ENCODE measurements around the gene ATG4C. TPM values are rescaled to one million over a fixed set of nuclear protein-coding genes. Genes with fewer than 3 reads are reported as not detected.
A peak's percentile ranks its signal among the peaks of the same experiment; 100 is the strongest.
"Not testable (repeated sequence)": the region's sequence is repeated elsewhere in the genome, so short reads cannot be mapped to it uniquely, and the experiment has no call there.

ATG4C gene
- total RNA-seq, 4 donors from 2014 or later = 0.85 to 32.2 (median 11.7) TPM

DNA sequence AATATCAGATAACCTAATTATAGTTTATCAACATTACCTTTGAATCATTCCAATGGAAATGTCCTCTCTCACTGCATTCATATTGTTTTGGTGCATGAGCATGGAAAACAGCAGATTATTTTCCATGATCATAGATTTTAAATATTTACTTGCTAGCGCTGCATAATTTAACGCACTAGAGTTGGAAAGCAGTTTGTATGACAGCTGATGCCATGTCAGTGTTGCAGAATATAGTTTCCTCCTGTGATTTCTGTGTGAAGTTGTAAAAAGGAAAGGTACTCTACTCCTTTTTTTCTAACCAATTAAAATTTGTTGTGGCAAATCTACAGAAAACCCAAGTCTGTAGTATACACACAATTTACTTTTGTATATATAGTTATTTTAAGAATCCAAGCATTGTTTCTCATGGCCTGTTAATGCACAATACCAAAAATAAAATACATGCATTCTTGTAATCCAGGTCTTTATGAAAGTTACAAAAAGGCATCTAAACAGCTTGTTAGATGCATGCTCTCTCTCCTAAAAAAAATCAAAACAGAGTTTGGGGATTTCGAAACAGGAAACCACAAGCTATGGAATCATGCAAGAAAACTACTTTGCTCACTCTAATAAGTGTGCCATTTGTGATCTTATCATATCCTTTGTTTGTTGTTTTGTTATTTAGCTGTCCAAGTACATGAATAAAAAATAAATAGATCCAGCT, 1.9 kb upstream of the ATG4C start:
- TF ChIP-seq, protein P1, sequence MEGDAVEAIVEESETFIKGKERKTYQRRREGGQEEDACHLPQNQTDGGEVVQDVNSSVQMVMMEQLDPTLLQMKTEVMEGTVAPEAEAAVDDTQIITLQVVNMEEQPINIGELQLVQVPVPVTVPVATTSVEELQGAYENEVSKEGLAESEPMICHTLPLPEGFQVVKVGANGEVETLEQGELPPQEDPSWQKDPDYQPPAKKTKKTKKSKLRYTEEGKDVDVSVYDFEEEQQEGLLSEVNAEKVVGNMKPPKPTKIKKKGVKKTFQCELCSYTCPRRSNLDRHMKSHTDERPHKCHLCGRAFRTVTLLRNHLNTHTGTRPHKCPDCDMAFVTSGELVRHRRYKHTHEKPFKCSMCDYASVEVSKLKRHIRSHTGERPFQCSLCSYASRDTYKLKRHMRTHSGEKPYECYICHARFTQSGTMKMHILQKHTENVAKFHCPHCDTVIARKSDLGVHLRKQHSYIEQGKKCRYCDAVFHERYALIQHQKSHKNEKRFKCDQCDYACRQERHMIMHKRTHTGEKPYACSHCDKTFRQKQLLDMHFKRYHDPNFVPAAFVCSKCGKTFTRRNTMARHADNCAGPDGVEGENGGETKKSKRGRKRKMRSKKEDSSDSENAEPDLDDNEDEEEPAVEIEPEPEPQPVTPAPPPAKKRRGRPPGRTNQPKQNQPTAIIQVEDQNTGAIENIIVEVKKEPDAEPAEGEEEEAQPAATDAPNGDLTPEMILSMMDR (IDR thresholded peaks at IDR 0.05) = no peak
- TF ChIP-seq POLR2A (IDR thresholded peaks at IDR 0.05) = no peak
- DNase-seq = no peak
- no peaks in the 10 kb centered on the region for H3K9me3 ChIP-seq
- no peaks in the 10 kb centered on the region for H3K36me3 ChIP-seq
- no peaks in the 10 kb centered on the region for H3K27me3 ChIP-seq
- H3K4me3 ChIP-seq = no peak overlapping the region
- H3K27ac ChIP-seq = no peak overlapping the region
- H3K4me1 ChIP-seq = peaks cover 0 to 12% (median 0%) of the 10 kb centered on the region in 4 donors

- H3K27ac ChIP-seq, DNase-seq: not testable (repeated sequence)
These were observed 1.3 kb upstream of the ATG4C start for GRCh38 chr1:62782544-62783212.

DNA sequence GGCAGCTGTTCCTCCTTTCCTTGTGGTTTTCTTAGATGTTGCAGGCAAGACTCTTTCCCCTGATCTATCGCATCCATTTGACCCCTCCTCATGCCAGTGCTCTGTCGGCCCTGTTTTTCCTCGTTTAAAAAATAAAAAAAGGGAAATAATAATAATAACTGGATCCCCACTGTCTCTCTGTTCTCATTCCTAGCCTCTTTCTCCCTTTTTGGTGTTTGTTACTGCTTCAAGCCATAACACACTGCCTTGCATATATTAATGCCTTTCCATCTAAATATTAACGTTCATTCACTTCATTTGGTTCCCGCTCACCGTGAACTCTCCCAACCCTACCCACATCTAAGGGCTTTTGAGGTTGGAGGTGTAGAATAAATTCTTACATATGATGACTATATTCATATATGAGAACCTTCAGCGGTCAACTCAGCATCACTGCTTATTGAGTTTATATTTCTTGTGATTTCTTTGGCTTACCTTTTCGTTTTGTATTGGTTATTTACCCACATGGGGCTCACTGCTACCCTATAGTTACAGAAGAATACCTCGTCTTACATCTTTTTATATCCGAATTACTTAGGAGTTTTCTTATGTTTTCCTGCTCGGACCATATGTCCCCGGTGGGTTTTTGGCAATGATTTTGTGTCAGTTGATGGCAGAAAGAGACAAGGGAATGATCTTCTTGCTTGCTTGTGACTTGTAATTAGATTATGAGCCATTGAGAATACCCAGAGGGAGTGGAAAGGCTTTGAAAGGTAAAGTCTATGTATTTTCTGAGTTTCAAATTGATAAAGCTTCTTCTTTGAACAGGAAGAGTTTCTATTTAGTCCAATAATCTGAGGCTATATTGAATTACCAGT, 805 bp downstream of the ATG4C start:
- H3K36me3 ChIP-seq = no peaks in the 10 kb centered on the region
- no peak for DNase-seq
- peak overlapping the region; percentile 83 to 96 (median 90) for H3K27ac ChIP-seq
- no peak for TF ChIP-seq POLR2A (IDR thresholded peaks at IDR 0.05)
- TF ChIP-seq, protein P1 (IDR thresholded peaks at IDR 0.05) = no peak
- H3K4me3 ChIP-seq = peak overlapping the region; percentile 68 to 87 (median 78)
- no peaks in the 10 kb centered on the region for H3K9me3 ChIP-seq
- H3K27me3 ChIP-seq = no peaks in the 10 kb centered on the region
- peaks cover 0 to 12% (median 0%) of the 10 kb centered on the region in 4 donors for H3K4me1 ChIP-seq

More at GRCh38 chr1:62782544-62783212, 1.3 kb upstream of the ATG4C start:
- not testable (repeated sequence) for H3K36me3 ChIP-seq, H3K27me3 ChIP-seq, H3K9me3 ChIP-seq
- peak overlapping the region in 2 of 4 donors; percentile 68 to 87 for H3K4me3 ChIP-seq
- peaks cover 0 to 12% (median 0%) of the 10 kb centered on the region in 4 donors for H3K4me1 ChIP-seq

GRCh38 chr1:62790716-62791115, 6.8 kb downstream of the ATG4C start:
- H3K4me3 ChIP-seq = no peak overlapping the region
- DNase-seq = no peak
- no peak for TF ChIP-seq POLR2A (IDR thresholded peaks at IDR 0.05)
- TF ChIP-seq, protein P1 (IDR thresholded peaks at IDR 0.05) = no peak
- no peaks in the 10 kb centered on the region for H3K27me3 ChIP-seq
- no peak overlapping the region for H3K27ac ChIP-seq
- no peaks in the 10 kb centered on the region for H3K9me3 ChIP-seq
- no peaks in the 10 kb centered on the region for H3K36me3 ChIP-seq
- H3K4me1 ChIP-seq = no peaks in the 10 kb centered on the region

- peak in 1 of 3 donors; percentile 42 for DNase-seq
- H3K4me3 ChIP-seq = no peak overlapping the region
These were observed 10.1 kb downstream of the ATG4C start for GRCh38 chr1:62794053-62794452.

More at GRCh38 chr1:62794053-62794452, 10.1 kb downstream of the ATG4C start:
- TF ChIP-seq, protein P1 (IDR thresholded peaks at IDR 0.05) = no peak
- no peak for TF ChIP-seq POLR2A (IDR thresholded peaks at IDR 0.05)
- Histone ChIP-seq H3K4me1 (no peaks in the 10 kb centered on the region), H3K36me3 (no peaks in the 10 kb centered on the region), H3K9me3 (no peaks in the 10 kb centered on the region), H3K27me3 (no peaks in the 10 kb centered on the region), H3K27ac (peak overlapping the region in 1 of 4 donors; percentile 44)
